B cell (primary cell): ENCODE results near the gene NACC1.

Experiments used
- CTCF ChIP-seq: fragments of 200-600 bp; IDR thresholded peaks from one replicate; pipeline ENCODE4 v1.8.0; 2022; ENCODE audit warnings: antibody characterized with exemption, mild to moderate bottlenecking
- EZH2 ChIP-seq: IDR thresholded peaks from 2 replicates; pipeline ENCODE4 v1.6.1; 2012; ENCODE audit warnings: borderline replicate concordance, low read depth, mild to moderate bottlenecking, moderate library complexity, low read length; ENCODE audit not compliant: insufficient read depth, poor library complexity, severe bottlenecking

GRCh38 chr19:13134626-13135025, 16.6 kb downstream of the NACC1 start:
- TF ChIP-seq CTCF (no peak), EZH2 (no peak)
